Measurements from ENCODE around the gene ATP1A3.

ATP1A3 gene

GRCh38 chr19:41990028-41990427, 4.0 kb downstream of the ATP1A3 start:
- Histone ChIP-seq H3K27ac (no peak overlapping the region), H3K4me3 (no peak overlapping the region)

GRCh38 chr19:41988947-41989346, 5.1 kb downstream of the ATP1A3 start:
- no peak overlapping the region for H3K27ac ChIP-seq

GRCh38 chr19:41987141-41987860, 6.7 kb downstream of the ATP1A3 start:
- H3K27ac ChIP-seq: no peak overlapping the region
- H3K4me3 ChIP-seq: no peak overlapping the region

More at GRCh38 chr19:41988947-41989346, 5.1 kb downstream of the ATP1A3 start:
- H3K4me3 ChIP-seq: no peak overlapping the region

- no peak overlapping the region for H3K27ac ChIP-seq
- H3K4me3 ChIP-seq: no peak overlapping the region
Observed at GRCh38 chr19:41984961-41985360, 9.1 kb downstream of the ATP1A3 start.

GRCh38 chr19:41981724-41982123, 12.3 kb downstream of the ATP1A3 start:
- Histone ChIP-seq H3K27ac (no peak overlapping the region), H3K4me3 (no peak overlapping the region)

- no peak overlapping the region for H3K27ac ChIP-seq
Observed at GRCh38 chr19:41978470-41978869, 15.6 kb downstream of the ATP1A3 start.

GRCh38 chr19:41977916-41978315, 16.1 kb downstream of the ATP1A3 start:
- Histone ChIP-seq H3K27ac (no peak overlapping the region), H3K4me3 (no peak overlapping the region)

More at GRCh38 chr19:41978470-41978869, 15.6 kb downstream of the ATP1A3 start:
- H3K4me3 ChIP-seq: no peak overlapping the region

GRCh38 chr19:41974652-41975051, 19.4 kb downstream of the ATP1A3 start:
- no peak overlapping the region for H3K4me3 ChIP-seq
- no peak overlapping the region for H3K27ac ChIP-seq

- no peak overlapping the region for H3K4me3 ChIP-seq
- no peak overlapping the region for H3K27ac ChIP-seq
Observed at GRCh38 chr19:41971363-41971762, 22.7 kb downstream of the ATP1A3 start.

- no peak overlapping the region for H3K4me3 ChIP-seq
- no peak overlapping the region for H3K27ac ChIP-seq
Observed at GRCh38 chr19:41969772-41970458, 24.1 kb downstream of the ATP1A3 start.

- no peak overlapping the region for H3K4me3 ChIP-seq
- H3K27ac ChIP-seq: no peak overlapping the region
Observed at GRCh38 chr19:41968751-41969595, 25.1 kb downstream of the ATP1A3 start.

GRCh38 chr19:41967054-41967783, 26.8 kb downstream of the ATP1A3 start:
- Histone ChIP-seq H3K4me3 (no peak overlapping the region), H3K27ac (no peak overlapping the region)

- H3K4me3 ChIP-seq: no peak overlapping the region
- H3K27ac ChIP-seq: no peak overlapping the region
Observed at GRCh38 chr19:41965106-41965505, 28.9 kb downstream of the ATP1A3 start.

- Histone ChIP-seq H3K4me3 (no peak overlapping the region), H3K27ac (no peak overlapping the region)
Observed at GRCh38 chr19:41960973-41961372, 33.1 kb downstream of the ATP1A3 start.

GRCh38 chr19:41959056-41960053, 34.7 kb downstream of the ATP1A3 start, which contains the start of gene RABAC1:
Gene RABAC1 (minus strand): TSS chr19:41959321. CDS start chr19:41959292, 29 bp downstream.
- H3K4me3 ChIP-seq: peak within 1 kb of the TSS; percentile 76 to 100 (median 86)
- peak within 1 kb of the TSS; percentile 54 to 97 (median 89) for H3K27ac ChIP-seq

- H3K4me3 ChIP-seq: peak overlapping the region; percentile 76 to 100 (median 86)
- H3K27ac ChIP-seq: peak overlapping the region; percentile 54 to 97 (median 89)
Observed at GRCh38 chr19:41958367-41959055, 35.5 kb downstream of the ATP1A3 start.

- Histone ChIP-seq H3K4me3 (peak overlapping the region; percentile 76 to 100 (median 86)), H3K27ac (peak overlapping the region in 16 of 21 experiments; percentile 19 to 97 (median 89))
Observed at GRCh38 chr19:41957838-41958366, 36.1 kb downstream of the ATP1A3 start.

All from skin epidermis (tissue), 12 donors.